NCI-H2171 treated with DMSO at 0.1 percent for 48 hours (cell line): ENCODE data around the gene DCBLD2.

ENCODE experiments used
- DNase-seq: peaks from one replicate; lab custom pipeline; 2025; lab: John Stamatoyannopoulos, UW

DCBLD2 gene

DNA sequence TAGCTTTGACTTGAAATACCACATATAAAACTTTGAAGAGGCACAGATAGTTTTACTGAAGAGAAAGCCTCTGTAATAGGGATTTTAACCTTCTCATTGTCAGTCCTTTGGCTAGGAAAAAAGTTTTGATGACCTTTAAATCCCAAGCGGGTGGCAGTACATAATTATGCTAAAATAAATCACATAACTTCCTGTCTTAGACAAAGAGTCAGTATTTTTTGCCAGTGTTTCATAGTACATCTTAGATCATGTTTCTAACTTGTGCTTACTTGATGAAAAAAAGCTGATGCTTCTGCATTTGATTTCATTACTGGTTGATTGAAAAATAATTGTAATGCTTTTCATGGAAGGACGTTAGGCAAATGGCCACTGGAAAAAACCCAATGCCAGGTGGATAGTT lies 132.5 kb downstream of the DCBLD2 start:
- no peak for DNase-seq

GRCh38 chr3:98766924-98767323 lies 134.6 kb downstream of the DCBLD2 start:
- DNase-seq, result no peak

- DNase-seq, result peak; percentile 7
Measured at GRCh38 chr3:98765721-98766120, 135.8 kb downstream of the DCBLD2 start.

- no peak for DNase-seq
Measured at GRCh38 chr3:98764472-98764884, 137.0 kb downstream of the DCBLD2 start.

- DNase-seq, result no peak
Measured at GRCh38 chr3:98763819-98764418, 137.6 kb downstream of the DCBLD2 start.

- no peak for DNase-seq
Measured at GRCh38 chr3:98763076-98763475, 138.4 kb downstream of the DCBLD2 start, which contains the start of gene ST3GAL6. Gene ST3GAL6, plus strand, starts transcription at chr3:98763340. Its CDS starts 5,101 bp downstream, at chr3:98768441.

GRCh38 chr3:98761643-98762229 lies 139.8 kb downstream of the DCBLD2 start:
- DNase-seq, result no peak

- no peak for DNase-seq
Measured at GRCh38 chr3:98759629-98760028, 141.9 kb downstream of the DCBLD2 start.

DNA sequence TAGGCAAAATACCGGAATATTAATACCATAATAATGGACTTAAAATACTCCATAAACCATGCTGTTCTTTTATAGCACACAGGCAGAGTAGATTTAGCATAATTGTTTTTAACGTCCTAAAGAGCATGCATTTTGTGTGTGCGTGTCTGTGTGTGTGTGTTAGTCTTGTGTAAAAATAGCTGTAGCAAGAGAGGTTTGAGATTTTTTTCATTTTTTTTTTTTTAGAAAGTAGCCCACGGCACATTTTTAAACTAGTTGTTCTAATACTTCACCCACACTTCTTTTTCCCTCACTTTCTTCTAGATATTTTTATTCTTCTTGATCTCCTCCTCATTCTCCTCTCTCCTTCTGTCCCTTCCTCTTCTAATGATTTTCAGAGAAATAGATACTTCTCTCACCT lies 145.9 kb downstream of the DCBLD2 start:
- no peak for DNase-seq

GRCh38 chr3:98754483-98754882 lies 147.0 kb downstream of the DCBLD2 start:
- DNase-seq, result no peak

DNA sequence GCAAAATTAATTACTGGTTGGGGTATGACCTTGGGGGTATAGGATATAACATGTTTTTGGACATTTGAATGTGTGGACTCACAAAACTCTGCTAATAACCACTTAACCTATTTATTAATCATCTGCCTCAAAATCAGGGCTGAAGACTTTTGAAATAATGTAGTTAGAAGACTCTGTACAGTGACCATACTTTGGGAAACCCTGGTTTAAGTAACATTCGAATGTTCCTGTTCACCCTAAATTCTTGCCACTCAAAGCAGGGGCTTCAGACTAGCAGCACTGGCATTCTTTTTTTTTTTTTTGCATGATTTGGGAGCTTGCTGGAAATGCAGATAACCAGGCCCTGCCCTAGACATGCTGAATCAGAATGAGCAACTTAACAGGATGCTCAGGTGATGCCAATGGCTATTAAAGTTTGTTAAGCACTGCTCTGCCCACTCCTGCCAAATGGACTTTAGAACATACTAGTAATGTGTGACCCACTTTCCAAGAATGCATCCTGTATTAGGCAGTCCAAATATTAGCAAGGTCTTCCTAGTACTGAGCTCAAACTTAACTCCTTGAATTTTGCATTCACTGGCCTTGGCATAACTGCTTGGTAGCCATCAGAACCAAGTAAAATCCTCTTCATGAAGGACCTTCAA lies 151.1 kb downstream of the DCBLD2 start:
- DNase-seq, result no peak

DNA sequence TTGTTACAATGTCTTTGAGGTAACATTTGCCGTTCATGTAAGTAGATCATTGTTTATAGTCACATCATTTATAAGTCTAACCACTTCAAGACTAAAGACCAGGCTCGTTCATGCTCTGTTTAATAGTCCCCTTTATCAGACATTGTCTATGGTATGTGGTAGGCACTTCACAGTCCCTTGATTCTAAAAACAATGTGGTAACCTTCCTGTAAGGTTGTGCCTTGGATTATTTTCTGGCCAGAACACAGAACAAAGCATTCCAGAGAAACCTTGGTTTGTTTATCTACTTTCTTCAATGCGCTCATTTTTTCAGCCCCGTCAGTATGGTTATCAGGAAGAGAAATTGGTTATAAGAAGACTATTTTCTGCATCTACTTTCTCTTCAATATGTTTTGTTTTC lies 154.6 kb downstream of the DCBLD2 start:
- DNase-seq, result no peak

DNA sequence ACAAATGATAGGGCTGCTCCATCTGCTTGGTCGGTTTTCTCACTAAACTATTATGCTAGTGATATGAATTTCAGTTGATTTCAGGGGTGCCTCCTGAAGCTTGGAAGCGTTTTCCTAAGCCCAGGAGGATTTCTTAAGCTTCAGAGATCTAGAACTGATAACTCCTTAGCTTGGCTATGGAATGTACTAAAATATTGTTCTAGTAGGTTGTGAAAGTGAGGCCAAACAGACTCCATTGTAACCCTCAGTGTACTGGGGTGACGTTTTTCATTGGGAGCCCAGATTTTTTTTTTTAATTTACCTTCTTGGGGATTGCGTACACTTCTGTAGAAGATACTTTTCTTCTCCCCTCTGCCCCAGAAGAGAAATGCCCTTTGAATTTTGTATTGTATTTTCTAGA lies 155.4 kb downstream of the DCBLD2 start:
- DNase-seq, result no peak
